HEK293T (cell line): ENCODE data around the gene TRERF1.

ENCODE experiments used
- ARNT ChIP-seq: fragments of 450-650 bp; IDR thresholded peaks from 2 replicates; pipeline ENCODE4 v1.6.1; 2017; ENCODE audit warnings: mild to moderate bottlenecking
- CTBP1 ChIP-seq: fragments of 450-650 bp; IDR thresholded peaks from 2 replicates; pipeline ENCODE4 v1.6.1; 2016; ENCODE audit warnings: borderline replicate concordance

DNA sequence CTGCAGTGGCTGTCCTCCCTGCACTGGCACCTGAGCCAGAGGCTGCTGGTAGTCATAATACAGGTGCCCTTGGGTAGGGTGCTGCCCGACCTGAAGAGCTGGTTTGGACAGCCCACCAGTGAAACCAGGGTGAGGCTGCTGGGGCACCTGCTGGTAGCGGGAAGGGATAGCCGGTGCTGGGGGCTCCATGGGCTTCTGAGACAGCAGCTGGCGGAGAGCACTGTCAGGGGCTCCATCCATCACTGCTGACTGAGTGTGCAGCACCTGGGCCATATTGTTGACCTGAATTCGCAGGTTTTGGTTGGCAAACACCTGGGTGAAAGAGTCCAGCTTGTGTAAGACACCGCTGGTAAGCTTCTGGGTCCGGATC, 182.9 kb downstream of the TRERF1 start:
- TF ChIP-seq CTBP1 (no peak), ARNT (no peak)
